ENCODE data around the gene PSAT1.

GRCh38 chr9:78324682-78325081, 27.8 kb downstream of the PSAT1 start:
- TF ChIP-seq CTCF (IDR thresholded peaks at IDR 0.05) (no peak), POLR2AphosphoS5 (IDR thresholded peaks at IDR 0.05; ENCODE audit: insufficient read depth in 1 of 2, low read depth in 1 of 2) (no peak)

All from vagina (tissue), 2 donors.